ENCODE data around the gene HTATIP2. TPM values are rescaled to one million over a fixed set of nuclear protein-coding genes. Genes with fewer than 3 reads are reported as not detected.
A peak's percentile ranks its signal among the peaks of the same experiment; 100 is the strongest.
"Not testable (repeated sequence)": the region's sequence is repeated elsewhere in the genome, so short reads cannot be mapped to it uniquely, and the experiment has no call there.

HTATIP2 gene
- total RNA-seq, 1 experiment from 2014 or later, result 0.38 TPM

GRCh38 chr11:20362481-20362880, 1.0 kb upstream of the HTATIP2 start:
- Histone ChIP-seq H3K27ac (no peak overlapping the region), H3K27me3 (no peaks in the 10 kb centered on the region), H3K36me3 (no peaks in the 10 kb centered on the region), H3K4me1 (peaks cover 8% of the 10 kb centered on the region), H3K9me3 (replicated peaks) (0 out of 2 replicates have a peak, but pooled peaks cover 2% of the 10 kb centered on the region), H3K4me3 (no peak overlapping the region)
- no peak for DNase-seq

- no peak for DNase-seq
- no peaks in the 10 kb centered on the region for H3K27me3 ChIP-seq
- H3K36me3 ChIP-seq, result no peaks in the 10 kb centered on the region
- H3K27ac ChIP-seq, result no peak overlapping the region
- 0 out of 2 replicates have a peak, but pooled peaks cover 2% of the 10 kb centered on the region for H3K9me3 ChIP-seq (replicated peaks)
- peaks cover 12% of the 10 kb centered on the region for H3K4me1 ChIP-seq
- H3K4me3 ChIP-seq, result no peak overlapping the region
Observed at GRCh38 chr11:20363149-20363499, 390 bp upstream of the HTATIP2 start.

GRCh38 chr11:20364341-20364792, 853 bp downstream of the HTATIP2 start:
- H3K4me3 ChIP-seq, result no peak overlapping the region
- H3K4me1 ChIP-seq, result peaks cover 25% of the 10 kb centered on the region
- H3K27me3 ChIP-seq, result no peaks in the 10 kb centered on the region
- H3K9me3 ChIP-seq (replicated peaks), result 0 out of 2 replicates have a peak, but pooled peaks cover 2% of the 10 kb centered on the region
- no peak for DNase-seq
- no peaks in the 10 kb centered on the region for H3K36me3 ChIP-seq
- no peak overlapping the region for H3K27ac ChIP-seq

GRCh38 chr11:20365465-20365864, 2.0 kb downstream of the HTATIP2 start:
- H3K27ac ChIP-seq; H3K27me3 ChIP-seq; DNase-seq; H3K4me3 ChIP-seq; H3K36me3 ChIP-seq; H3K9me3 ChIP-seq (replicated peaks): not testable (repeated sequence)
- H3K4me1 ChIP-seq, result peaks cover 35% of the 10 kb centered on the region

GRCh38 chr11:20367313-20367948, 3.9 kb downstream of the HTATIP2 start:
- DNase-seq, result peak; percentile 42 to 67
- H3K4me3 ChIP-seq, result peak overlapping the region; percentile 26

GRCh38 chr11:20368438-20368837, 4.9 kb downstream of the HTATIP2 start:
- Histone ChIP-seq H3K4me1 (peaks cover 39% of the 10 kb centered on the region), H3K27ac (peak overlapping the region; percentile 35), H3K36me3 (no peaks in the 10 kb centered on the region), H3K9me3 (replicated peaks) (no peaks in the 10 kb centered on the region), H3K4me3 (no peak overlapping the region), H3K27me3 (no peaks in the 10 kb centered on the region)
- peak in 1 of 2 experiments; percentile 37 for DNase-seq

More at GRCh38 chr11:20367313-20367948, 3.9 kb downstream of the HTATIP2 start:
- Histone ChIP-seq H3K27me3 (no peaks in the 10 kb centered on the region), H3K36me3 (no peaks in the 10 kb centered on the region), H3K9me3 (replicated peaks) (no peaks in the 10 kb centered on the region), H3K27ac (peak overlapping the region; percentile 35), H3K4me1 (peaks cover 39% of the 10 kb centered on the region)

- DNase-seq, result peak; percentile 82 to 93
- Histone ChIP-seq H3K27me3 (no peaks in the 10 kb centered on the region), H3K27ac (peak overlapping the region; percentile 35), H3K4me3 (no peak overlapping the region), H3K36me3 (no peaks in the 10 kb centered on the region), H3K4me1 (peaks cover 39% of the 10 kb centered on the region), H3K9me3 (replicated peaks) (no peaks in the 10 kb centered on the region)
Observed at GRCh38 chr11:20369826-20370225, 6.3 kb downstream of the HTATIP2 start.

GRCh38 chr11:20372081-20372626, 8.6 kb downstream of the HTATIP2 start:
- Histone ChIP-seq H3K27ac (no peak overlapping the region), H3K36me3 (no peaks in the 10 kb centered on the region), H3K27me3 (no peaks in the 10 kb centered on the region), H3K9me3 (replicated peaks) (no peaks in the 10 kb centered on the region), H3K4me3 (no peak overlapping the region), H3K4me1 (peaks cover 34% of the 10 kb centered on the region)
- peak; percentile 33 to 52 for DNase-seq

GRCh38 chr11:20373147-20373546, 9.6 kb downstream of the HTATIP2 start:
- H3K4me3 ChIP-seq, result no peak overlapping the region
- H3K4me1 ChIP-seq, result peaks cover 26% of the 10 kb centered on the region
- no peaks in the 10 kb centered on the region for H3K9me3 ChIP-seq (replicated peaks)
- DNase-seq, result no peak
- no peaks in the 10 kb centered on the region for H3K36me3 ChIP-seq
- H3K27ac ChIP-seq, result no peak overlapping the region
- no peaks in the 10 kb centered on the region for H3K27me3 ChIP-seq

GRCh38 chr11:20373568-20374209, 10.2 kb downstream of the HTATIP2 start:
- no peak overlapping the region for H3K27ac ChIP-seq
- H3K4me1 ChIP-seq, result peaks cover 21% of the 10 kb centered on the region
- no peak for DNase-seq
- no peaks in the 10 kb centered on the region for H3K36me3 ChIP-seq
- no peaks in the 10 kb centered on the region for H3K27me3 ChIP-seq
- H3K9me3 ChIP-seq (replicated peaks), result no peaks in the 10 kb centered on the region
- H3K4me3 ChIP-seq, result no peak overlapping the region

GRCh38 chr11:20374741-20375300, 11.3 kb downstream of the HTATIP2 start:
- DNase-seq, result no peak
- Histone ChIP-seq H3K9me3 (replicated peaks) (no peaks in the 10 kb centered on the region), H3K4me1 (peaks cover 10% of the 10 kb centered on the region), H3K27ac (no peak overlapping the region), H3K36me3 (no peaks in the 10 kb centered on the region), H3K4me3 (no peak overlapping the region), H3K27me3 (no peaks in the 10 kb centered on the region)

- Histone ChIP-seq H3K9me3 (replicated peaks) (no peaks in the 10 kb centered on the region), H3K4me3 (no peak overlapping the region), H3K36me3 (no peaks in the 10 kb centered on the region), H3K27ac (no peak overlapping the region), H3K4me1 (peaks cover 4% of the 10 kb centered on the region), H3K27me3 (no peaks in the 10 kb centered on the region)
- DNase-seq, result no peak
Observed at GRCh38 chr11:20376162-20376730, 12.7 kb downstream of the HTATIP2 start.

GRCh38 chr11:20385996-20386395, 22.5 kb downstream of the HTATIP2 start:
- not testable (repeated sequence) for H3K27me3 ChIP-seq; H3K27ac ChIP-seq; DNase-seq; H3K36me3 ChIP-seq; H3K4me3 ChIP-seq; H3K9me3 ChIP-seq (replicated peaks); H3K4me1 ChIP-seq

- Histone ChIP-seq H3K4me1 (no peaks in the 10 kb centered on the region), H3K36me3 (peaks cover 3% of the 10 kb centered on the region; the same call in 1 of the 2 replicates), H3K27ac (peak within 1 kb of the TSS; percentile 86), H3K9me3 (replicated peaks) (no peaks in the 10 kb centered on the region), H3K27me3 (no peaks in the 10 kb centered on the region), H3K4me3 (peak within 1 kb of the TSS; percentile 88)
- peak; percentile 96 to 98 for DNase-seq
Observed at GRCh38 chr11:20387261-20388095, 24.0 kb downstream of the HTATIP2 start, which contains the start of gene PRMT3. PRMT3 (plus strand) TSS chr11:20387716; CDS start chr11:20387747, 31 bp downstream.
